Endothelial cell of umbilical vein (primary cell): ENCODE results near the gene RPL41. TPM values are rescaled to one million over a fixed set of nuclear protein-coding genes. Genes with fewer than 3 reads are reported as not detected.

Source experiments
- BruUV-seq: library from RNA; stranded (reverse); fragments of 400-500 nt; replicated peaks from 2 replicates; lab custom pipeline; 2021; lab: Mats Ljungman, UMichigan
- CTCF ChIA-PET: fragments of 300-600, 350-600 bp; sonication (Branson Sonifier 250); formaldehyde crosslinking; loops from one replicate; lab custom pipeline; 2021; ENCODE audit warnings: antibody characterized with exemption, inconsistent platforms; lab: Charles Lee
- POLR2A ChIA-PET: fragments of 300-600, 350-600 bp; sonication (Branson Sonifier 250); formaldehyde crosslinking; loops from one replicate; lab custom pipeline; 2021; ENCODE audit warnings: antibody characterized with exemption, inconsistent platforms; lab: Charles Lee
- DNase-seq: peaks from one replicate; pipeline ENCODE4 v3.0.0-alpha.2; 2011; ENCODE audit warnings: low read depth, low spot score
- FAIRE-seq: peaks from 2 replicates; lab custom pipeline; 2011; peaks lifted over from hg19 to GRCh38; lab: Jason Lieb, UNC
- H2AFZ ChIP-seq: 2 replicates; pipeline ENCODE4 v1.6.0; 2012; ENCODE audit warnings: low read depth, low read length, control low read depth, inconsistent platforms
- H3K27ac ChIP-seq: 2 replicates; pipeline ENCODE4 v1.5.1; 2011; ENCODE audit warnings: low read depth, mild to moderate bottlenecking, control low read depth, low read length, moderate library complexity; ENCODE audit not compliant: insufficient read depth
- H3K27me3 ChIP-seq, 2 experiments: 2 replicates each; pipeline versions ENCODE4 v1.6.0 to v1.6.1; 2011; ENCODE audit warnings: low read length in 2 of 2, mixed read lengths in 1 of 2; ENCODE audit not compliant: control insufficient read depth in 2 of 2, insufficient read depth in 2 of 2
- H3K36me3 ChIP-seq, 2 experiments: 2 replicates in 1 of 2; 3 replicates in 1 of 2; pipeline ENCODE4 v1.5.1; 2011; ENCODE audit warnings: low read length in 2 of 2, mild to moderate bottlenecking in 1 of 2, moderate library complexity in 1 of 2; ENCODE audit not compliant: control insufficient read depth in 2 of 2, insufficient read depth in 2 of 2; ENCODE audit errors: extremely low read depth in 1 of 2
- H3K4me1 ChIP-seq: 3 replicates; pipeline ENCODE4 v1.5.1; 2011; ENCODE audit warnings: mild to moderate bottlenecking, low read length; ENCODE audit not compliant: control insufficient read depth, insufficient read depth; ENCODE audit errors: extremely low read depth
- H3K4me2 ChIP-seq: 2 replicates; pipeline ENCODE4 v1.6.1; 2011; ENCODE audit warnings: low read length, control low read depth, mixed read lengths; ENCODE audit not compliant: insufficient read depth
- H3K4me3 ChIP-seq, 3 experiments: fragments of 200-600 bp in 1 of 3; sonication (generic), shearing (Covaris generic) in 1 of 3; replicated peaks in 1 of 3; 2 replicates each; pipeline ENCODE4 v1.5.1; 2011 to 2016; ENCODE audit warnings: control low read depth in 3 of 3, low read length in 3 of 3, mild to moderate bottlenecking in 2 of 3, inconsistent platforms in 1 of 3, low read depth in 1 of 3, moderate library complexity in 1 of 3; ENCODE audit not compliant: insufficient read depth in 1 of 3
- H3K79me2 ChIP-seq: 2 replicates; pipeline ENCODE4 v1.6.0; 2012; ENCODE audit warnings: low read length, inconsistent platforms; ENCODE audit not compliant: control insufficient read depth, insufficient read depth
- H3K9ac ChIP-seq: replicated peaks from 2 replicates; pipeline ENCODE3; 2011; ENCODE audit warnings: low read length, control low read depth; ENCODE audit not compliant: insufficient read depth; ENCODE audit errors: extremely low read depth
- H3K9me1 ChIP-seq: replicated peaks from 3 replicates; pipeline ENCODE4 v1.6.0; 2011; ENCODE audit warnings: mild to moderate bottlenecking, low read length; ENCODE audit not compliant: control insufficient read depth, insufficient read depth; ENCODE audit errors: extremely low read depth
- H3K9me3 ChIP-seq: replicated peaks from 2 replicates; pipeline ENCODE4 v1.5.1; 2012; ENCODE audit warnings: low read length, inconsistent platforms; ENCODE audit not compliant: control insufficient read depth, insufficient read depth
- H4K20me1 ChIP-seq: replicated peaks from 2 replicates; pipeline ENCODE3; 2011; ENCODE audit warnings: mild to moderate bottlenecking, low read length; ENCODE audit not compliant: control insufficient read depth, insufficient read depth; ENCODE audit errors: extremely low read depth
- EZH2 ChIP-seq: IDR thresholded peaks from 2 replicates; pipeline ENCODE4 v1.6.1; 2012; ENCODE audit warnings: borderline replicate concordance, low read depth, mild to moderate bottlenecking, moderate library complexity, low read length, inconsistent platforms; ENCODE audit not compliant: severe bottlenecking
- FOS ChIP-seq: IDR thresholded peaks from 2 replicates; pipeline ENCODE4 v1.6.1; 2011; ENCODE audit warnings: mild to moderate bottlenecking, low read length, moderate library complexity, borderline replicate concordance; ENCODE audit not compliant: insufficient read depth
- GATA2 ChIP-seq: IDR thresholded peaks from 2 replicates; pipeline ENCODE4 v1.7.0; 2011; ENCODE audit warnings: low read depth, mild to moderate bottlenecking, moderate library complexity, mixed read lengths, low read length; ENCODE audit not compliant: insufficient read length, insufficient read depth
- JUN ChIP-seq: IDR thresholded peaks from 2 replicates; pipeline ENCODE4 v1.6.1; 2011; ENCODE audit warnings: borderline replicate concordance, low read depth; ENCODE audit not compliant: insufficient read length, insufficient read depth
- POLR2A ChIP-seq: IDR thresholded peaks from 2 replicates; pipeline ENCODE4 v1.6.1; 2012; ENCODE audit warnings: low read depth, mild to moderate bottlenecking, control low read depth, low read length
- POLR2AphosphoS5 ChIP-seq: IDR thresholded peaks from 2 replicates; pipeline ENCODE4 v1.6.1; 2012; ENCODE audit warnings: low read depth, mild to moderate bottlenecking, control low read depth, low read length, moderate library complexity; ENCODE audit not compliant: insufficient read depth
- dilution Hi-C: fragments of 300-500 bp; cut with MboI; formaldehyde crosslinking; loops from one replicate; pipeline ENCODE4 v1.15.0; 2019; ENCODE audit warnings: low sequenced_read_pairs; ENCODE audit not compliant: extremely low pct_ligation_motif_present
- intact Hi-C: fragments of 100-400 bp; cut with micrococcal nuclease; formaldehyde crosslinking; loops from one replicate; pipeline ENCODE4 v1.10.0; 2022
- polyA plus RNA-seq, 4 experiments: library from polyadenylated mRNA; depleted of rRNA in 3 of 4; stranded (reverse) in 3 of 4; unstranded in 1 of 4; fragments of >200 nt; gene quantifications; 2 replicates each; pipeline versions ENCODE4 v1.2.1 to v1.2.3, GENCODE V29; 2011 to 2012; ENCODE audit warnings: missing spikeins in 1 of 4
- total RNA-seq: library from RNA; stranded (reverse); gene quantifications from 2 replicates; pipeline ENCODE4 v1.2.3, GENCODE V29; 2021

RPL41 gene
- total and polyA plus RNA-seq, 2 donors (not counting 3 experiments of a cell fraction or from before 2014, with no cell fraction given): 3,212 to 9,990 TPM

DNA sequence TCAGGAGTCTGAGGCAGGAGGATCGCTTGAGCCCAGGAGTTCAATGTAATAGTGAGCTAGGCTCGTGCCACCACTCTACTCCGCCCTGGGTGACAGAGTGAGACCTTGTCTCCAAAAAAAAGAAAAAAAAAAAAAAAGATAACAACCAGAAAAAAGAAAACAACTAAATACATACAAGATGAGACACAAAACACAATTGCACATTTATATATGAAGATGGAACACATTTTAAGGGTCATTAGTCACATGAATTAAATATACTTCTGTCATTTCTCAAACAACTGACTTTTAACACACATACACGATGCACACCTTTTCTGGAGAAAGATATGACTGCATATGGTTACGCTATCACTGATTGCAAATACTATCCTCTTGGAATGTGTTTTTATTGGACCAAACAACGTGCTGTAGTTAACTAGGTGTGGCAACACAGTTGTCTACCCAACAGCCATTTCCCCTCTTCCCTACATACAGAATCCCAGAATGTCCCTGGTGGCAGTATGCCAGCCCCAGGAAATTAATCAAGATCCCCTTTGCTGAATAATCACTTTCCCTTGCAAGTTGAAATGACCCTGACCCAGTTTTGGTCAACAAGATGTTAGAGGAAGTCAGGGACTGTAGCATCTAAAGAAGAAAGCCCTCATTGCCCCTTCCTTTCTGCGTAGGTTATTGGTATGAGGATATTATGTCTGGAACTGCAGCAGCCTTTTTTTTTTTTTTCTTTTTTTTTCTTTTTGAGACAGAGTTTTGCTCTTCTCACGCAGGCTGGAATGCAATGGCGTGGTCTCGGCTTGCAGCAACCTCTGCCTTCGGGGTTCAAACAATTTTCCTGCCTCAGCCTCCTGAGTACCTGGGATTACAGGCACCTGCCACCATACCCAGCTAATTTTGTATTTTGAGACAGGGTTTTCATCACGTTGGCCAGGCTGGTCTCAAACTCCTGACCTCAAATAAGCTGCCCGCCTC lies 30.3 kb downstream of the RPL41 start:
- Histone ChIP-seq H4K20me1 (no peaks in the 10 kb centered on the region), H3K4me1 (peaks cover 32% of the 10 kb centered on the region), H3K27me3 (no peaks in the 10 kb centered on the region), H3K36me3 (peaks cover 12 to 17% of the 10 kb centered on the region in 2 experiments), H2AFZ (no peak overlapping the region), H3K27ac (no peak overlapping the region), H3K4me3 (no peak overlapping the region), H3K9ac (no peak overlapping the region), H3K9me3 (no peaks in the 10 kb centered on the region), H3K4me2 (peak overlapping the region; percentile 18), H3K79me2 (no peaks in the 10 kb centered on the region), H3K9me1 (no peaks in the 10 kb centered on the region)
- peak; percentile 82 for DNase-seq
- no TSS peak for BruUV-seq
- dilution Hi-C loops (no loop called here), intact Hi-C loops (no loop called here)
- CTCF ChIA-PET: no interaction called here
- TF ChIP-seq JUN: no peak
- peak; percentile 46 for TF ChIP-seq POLR2AphosphoS5
- no peak for TF ChIP-seq GATA2
- TF ChIP-seq POLR2A: peak; percentile 74
- TF ChIP-seq FOS: peak; percentile 10
- TF ChIP-seq EZH2: no peak
- FAIRE-seq: peak; percentile 87
- POLR2A ChIA-PET: no interaction called here

DNA sequence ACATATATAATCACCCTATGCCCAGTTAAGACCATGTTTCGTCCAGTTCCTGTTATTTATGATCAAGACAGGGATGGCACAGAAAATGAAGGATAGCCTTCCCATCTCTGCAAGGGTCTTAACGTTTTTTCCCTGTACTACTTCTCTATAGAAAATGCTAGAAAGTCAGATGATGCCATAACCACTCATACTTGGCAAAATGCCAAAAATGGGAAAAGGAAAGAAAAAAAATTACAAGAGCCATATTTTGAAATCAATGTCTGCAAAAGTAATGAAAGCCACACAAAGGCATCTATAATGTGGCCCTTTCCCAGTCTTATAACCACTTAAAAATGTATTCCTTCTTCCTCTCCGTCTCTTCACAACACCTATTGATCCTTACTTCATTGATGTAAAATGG lies 34.1 kb downstream of the RPL41 start:
- ChIA-PET CTCF (interaction anchor here (0.9 to 1.8 kb wide), 3 partner anchors 24 to 39 kb away, joined by 3 to 5 read pairs (median 3); partner anchors contain the start of gene SMARCC2), POLR2A (no interaction called here)
- Histone ChIP-seq H3K4me2 (no peak overlapping the region), H4K20me1 (no peaks in the 10 kb centered on the region), H3K4me1 (peaks cover 24% of the 10 kb centered on the region), H3K27ac (no peak overlapping the region), H3K36me3 (peaks cover 0 to 4% of the 10 kb centered on the region in 2 experiments), H3K9ac (no peak overlapping the region), H3K27me3 (no peaks in the 10 kb centered on the region), H2AFZ (no peak overlapping the region), H3K4me3 (no peak overlapping the region), H3K9me3 (no peaks in the 10 kb centered on the region), H3K9me1 (no peaks in the 10 kb centered on the region), H3K79me2 (peaks cover 4% of the 10 kb centered on the region)
- peak; percentile 44 for DNase-seq
- TF ChIP-seq FOS (peak; percentile 20), JUN (no peak)
- peak; percentile 75 for FAIRE-seq
- intact Hi-C loops: no loop called here
- dilution Hi-C loops: no loop called here
- no TSS peak for BruUV-seq
